Immature natural killer cell (primary cell): ENCODE measurements around the gene PODXL2. TPM values are rescaled to one million over a fixed set of nuclear protein-coding genes. Genes with fewer than 3 reads are reported as not detected.

Experiments
- DNase-seq, 3 donors: peaks; one replicate each; pipeline ENCODE4 v3.0.0; 2022; ENCODE audit warnings: mixed read lengths in 1 of 3
- H3K27ac Mint-ChIP-seq, 6 donors: one replicate each; pipeline ENCODE4 v1.8.0; 2020; ENCODE audit warnings: mixed read lengths in 6 of 6, mild to moderate bottlenecking in 5 of 6, inconsistent platforms in 4 of 6, moderate library complexity in 3 of 6
- H3K27me3 Mint-ChIP-seq, 3 donors: one replicate each; pipeline ENCODE4 v1.8.0; 2020 to 2021; ENCODE audit warnings: low read depth in 3 of 3, mild to moderate bottlenecking in 3 of 3, mixed read lengths in 3 of 3, moderate library complexity in 3 of 3, inconsistent platforms in 1 of 3
- H3K36me3 Mint-ChIP-seq, 3 donors: one replicate each; pipeline ENCODE4 v1.8.0; 2020; ENCODE audit warnings: mixed read lengths in 3 of 3, inconsistent platforms in 2 of 3, mild to moderate bottlenecking in 2 of 3
- H3K4me1 Mint-ChIP-seq, 2 donors: one replicate each; pipeline ENCODE4 v1.8.0; 2020; ENCODE audit warnings: inconsistent platforms in 2 of 2, mild to moderate bottlenecking in 2 of 2, mixed read lengths in 2 of 2, moderate library complexity in 1 of 2
- H3K4me3 Mint-ChIP-seq, 5 donors: one replicate each; pipeline ENCODE4 v1.8.0; 2020; ENCODE audit warnings: mild to moderate bottlenecking in 5 of 5, mixed read lengths in 5 of 5, inconsistent platforms in 3 of 5, moderate library complexity in 3 of 5
- H3K9me3 Mint-ChIP-seq, 6 donors: one replicate each; pipeline ENCODE4 v1.8.0; 2020; ENCODE audit warnings: mild to moderate bottlenecking in 6 of 6, mixed read lengths in 6 of 6, inconsistent platforms in 4 of 6, moderate library complexity in 3 of 6
- polyA plus RNA-seq, 3 donors: library from polyadenylated mRNA; unstranded; fragments of 300-500 nt; fragmentation: Illumina TruSeq; gene quantifications; one replicate each; pipeline ENCODE4 v1.2.3, GENCODE V29; 2021

PODXL2 gene
- polyA plus RNA-seq, 3 donors from 2014 or later = 1.9 to 4.9 (median 3.2) TPM

GRCh38 chr3:127691489-127691888, 62.5 kb downstream of the PODXL2 start:
- no peaks in the 10 kb centered on the region for H3K9me3 Mint-ChIP-seq
- DNase-seq = no peak
- H3K27ac Mint-ChIP-seq = no peak overlapping the region
- H3K27me3 Mint-ChIP-seq = peaks cover 2 to 7% (median 3%) of the 10 kb centered on the region in 3 donors
- no peaks in the 10 kb centered on the region for H3K36me3 Mint-ChIP-seq
- no peaks in the 10 kb centered on the region for H3K4me1 Mint-ChIP-seq
- no peak overlapping the region for H3K4me3 Mint-ChIP-seq

DNA sequence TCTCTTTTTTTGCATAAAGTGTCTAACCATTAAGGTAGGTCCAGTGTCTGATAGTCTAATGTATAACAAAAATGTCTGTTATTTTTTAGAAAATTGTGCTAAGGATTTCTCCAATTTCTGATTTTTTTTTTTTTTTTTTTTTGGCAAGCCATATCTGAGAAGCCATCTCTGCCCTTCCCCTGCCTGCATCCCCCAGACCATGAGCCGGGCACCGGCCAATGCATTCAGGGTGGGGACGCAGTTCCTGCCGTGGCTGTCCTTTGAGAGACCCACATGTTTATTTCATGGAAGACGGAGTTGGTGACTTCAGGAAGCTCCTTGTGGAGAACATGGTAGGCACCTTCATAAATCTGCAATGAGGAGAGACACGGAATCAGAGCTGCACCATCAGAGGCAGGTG, 63.0 kb downstream of the PODXL2 start:
- no peak for DNase-seq
- Mint-ChIP-seq H3K36me3 (no peaks in the 10 kb centered on the region), H3K9me3 (no peaks in the 10 kb centered on the region), H3K27ac (no peak overlapping the region), H3K27me3 (peaks cover 2 to 7% (median 3%) of the 10 kb centered on the region in 3 donors), H3K4me3 (no peak overlapping the region), H3K4me1 (no peaks in the 10 kb centered on the region)

DNA sequence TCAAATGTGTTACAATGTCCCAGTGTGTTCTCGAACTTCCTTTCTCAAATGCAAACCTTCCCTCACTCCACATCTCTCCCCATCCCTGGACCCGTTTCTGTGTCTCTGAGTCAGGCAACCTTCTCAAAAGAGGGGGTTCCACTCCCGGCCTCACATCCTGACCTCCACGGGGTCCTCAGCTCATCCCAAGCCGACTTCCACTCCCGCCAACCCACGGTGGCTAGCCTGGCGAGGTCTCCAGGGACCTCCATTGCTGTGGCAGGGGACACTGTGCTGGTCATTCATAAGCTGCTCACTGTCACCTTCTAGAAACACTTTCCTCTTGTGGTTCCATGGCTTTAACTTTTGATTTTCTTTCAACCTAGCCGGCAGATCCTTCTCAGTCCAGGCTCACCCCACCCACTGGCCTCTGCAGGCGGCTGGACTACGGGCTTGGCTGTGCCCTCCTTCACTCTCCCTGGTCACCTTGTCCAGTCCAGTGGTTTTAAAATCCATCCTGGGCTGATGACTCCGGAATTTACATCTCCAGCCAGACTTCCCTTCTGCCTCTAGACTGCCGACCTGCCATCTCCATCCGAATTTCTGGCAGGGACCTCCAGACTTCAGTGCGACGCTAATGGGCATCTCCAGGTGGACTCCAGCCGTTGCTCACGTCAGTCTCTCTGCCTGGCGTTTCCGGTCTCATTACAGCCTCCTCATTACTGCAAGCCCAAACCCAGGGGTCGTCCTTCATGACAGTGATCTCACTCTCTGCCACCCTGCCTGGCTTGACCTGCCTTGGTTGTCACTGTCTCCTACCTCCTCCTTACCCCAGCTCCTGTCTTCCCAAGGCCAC, 63.7 kb downstream of the PODXL2 start:
- Mint-ChIP-seq H3K27ac (no peak overlapping the region), H3K27me3 (peaks cover 2 to 7% (median 3%) of the 10 kb centered on the region in 3 donors), H3K4me3 (no peak overlapping the region), H3K36me3 (no peaks in the 10 kb centered on the region), H3K9me3 (no peaks in the 10 kb centered on the region), H3K4me1 (peaks cover 3 to 4% of the 10 kb centered on the region in 2 donors)
- DNase-seq = no peak

DNA sequence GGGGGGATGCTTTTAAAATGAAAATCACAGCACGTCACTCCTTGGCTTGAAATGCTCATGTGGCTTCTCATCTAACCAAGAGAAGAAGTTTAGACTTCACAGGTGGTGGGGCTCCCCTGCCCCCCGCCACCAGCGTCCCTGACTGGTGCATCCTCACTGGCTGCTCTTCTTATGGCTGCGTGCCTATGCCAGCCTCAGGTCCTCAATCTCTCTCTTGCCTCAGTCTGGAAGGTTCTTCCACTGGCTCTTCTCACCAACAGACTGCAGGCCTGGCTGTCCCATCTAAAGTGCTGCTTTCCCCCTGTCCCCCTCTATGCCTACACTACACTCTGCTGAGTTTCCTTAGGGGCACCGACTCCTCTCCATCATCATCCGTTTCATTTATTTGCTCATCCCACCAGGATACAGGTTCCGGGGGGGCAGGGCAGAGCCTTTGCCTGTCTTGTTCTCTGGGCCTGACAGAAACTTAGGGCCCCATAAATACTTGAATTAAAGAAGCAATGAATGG, 64.4 kb downstream of the PODXL2 start:
- Mint-ChIP-seq H3K9me3 (no peaks in the 10 kb centered on the region), H3K4me1 (peaks cover 3 to 4% of the 10 kb centered on the region in 2 donors), H3K36me3 (no peaks in the 10 kb centered on the region), H3K27me3 (peaks cover 1 to 8% (median 2%) of the 10 kb centered on the region in 3 donors), H3K4me3 (no peak overlapping the region), H3K27ac (no peak overlapping the region)
- no peak for DNase-seq

DNA sequence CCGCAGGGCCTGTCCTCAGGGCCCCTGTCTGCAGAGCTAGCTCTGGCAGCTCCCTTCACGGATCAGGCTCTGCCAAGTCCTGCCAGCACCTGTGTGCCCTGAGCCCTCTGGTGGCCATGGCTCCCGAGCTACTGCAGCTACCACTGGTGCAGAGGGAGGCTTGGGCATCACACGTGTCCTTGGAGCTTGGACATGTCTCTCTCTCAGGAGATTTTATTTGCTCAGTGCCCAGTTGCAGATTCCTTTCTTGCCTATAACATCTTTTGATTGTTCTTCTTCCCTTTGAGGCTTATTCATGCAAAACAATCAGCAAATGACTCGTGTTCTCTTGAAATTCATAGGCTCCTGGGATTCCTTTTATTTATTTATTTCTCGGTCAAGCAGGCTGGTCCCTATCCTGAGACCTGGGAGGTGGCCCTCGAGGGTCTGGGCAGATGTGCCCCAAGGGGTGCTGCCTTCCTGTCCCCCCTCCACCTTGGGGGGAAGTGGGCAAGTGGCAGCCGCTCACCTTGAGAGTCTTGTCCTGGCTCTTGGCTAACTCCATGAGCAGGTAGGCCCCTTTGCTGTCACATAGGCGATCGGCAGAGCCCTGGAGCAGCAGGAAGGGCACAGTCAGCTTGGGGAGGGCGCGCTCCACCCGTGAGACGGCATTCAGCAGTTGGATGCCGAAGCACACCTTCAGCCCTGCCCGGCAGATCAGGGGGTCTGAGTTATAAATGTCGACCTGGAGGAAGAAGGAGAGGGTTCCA, 65.7 kb downstream of the PODXL2 start:
- H3K36me3 Mint-ChIP-seq = no peaks in the 10 kb centered on the region
- H3K27ac Mint-ChIP-seq = no peak overlapping the region
- H3K27me3 Mint-ChIP-seq = peaks cover 0 to 8% (median 2%) of the 10 kb centered on the region in 3 donors
- H3K4me3 Mint-ChIP-seq = no peak overlapping the region
- H3K4me1 Mint-ChIP-seq = peaks cover 4 to 5% of the 10 kb centered on the region in 2 donors
- peak; percentile 15 to 42 (median 16) for DNase-seq
- no peaks in the 10 kb centered on the region for H3K9me3 Mint-ChIP-seq

GRCh38 chr3:127697551-127698240, 68.7 kb downstream of the PODXL2 start:
- DNase-seq = peak; percentile 36 to 47 (median 40)

DNA sequence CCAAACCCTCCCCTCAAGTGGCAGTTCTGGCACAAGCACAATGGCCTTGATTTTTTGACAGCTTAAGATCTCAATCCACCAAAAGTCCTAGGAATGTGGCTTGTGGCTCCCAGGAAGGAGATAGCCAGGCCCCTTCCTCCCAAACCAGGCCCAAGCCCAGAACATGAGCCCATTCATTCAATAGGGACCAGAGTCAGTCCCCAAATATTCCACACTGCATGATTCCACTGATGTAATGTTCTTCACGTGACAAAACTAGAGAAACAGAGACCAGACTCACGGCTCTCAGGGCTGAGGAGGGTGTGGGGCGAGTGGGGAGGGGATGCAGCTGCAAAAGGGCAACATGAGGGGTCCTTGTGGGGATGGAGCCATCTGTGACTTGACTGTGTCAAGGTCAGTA, 69.3 kb downstream of the PODXL2 start:
- Mint-ChIP-seq H3K4me1 (peaks cover 4 to 5% of the 10 kb centered on the region in 2 donors), H3K9me3 (no peaks in the 10 kb centered on the region), H3K27me3 (peaks cover 0 to 4% (median 0%) of the 10 kb centered on the region in 3 donors), H3K4me3 (no peak overlapping the region), H3K36me3 (no peaks in the 10 kb centered on the region), H3K27ac (no peak overlapping the region)
- DNase-seq = no peak

More at GRCh38 chr3:127697551-127698240, 68.7 kb downstream of the PODXL2 start:
- peaks cover 4 to 5% of the 10 kb centered on the region in 2 donors for H3K4me1 Mint-ChIP-seq
- H3K36me3 Mint-ChIP-seq = no peaks in the 10 kb centered on the region
- no peak overlapping the region for H3K27ac Mint-ChIP-seq
- H3K9me3 Mint-ChIP-seq = no peaks in the 10 kb centered on the region
- H3K4me3 Mint-ChIP-seq = peak overlapping the region in 1 of 5 donors; percentile 18
- peaks cover 0 to 8% (median 0%) of the 10 kb centered on the region in 3 donors for H3K27me3 Mint-ChIP-seq

DNA sequence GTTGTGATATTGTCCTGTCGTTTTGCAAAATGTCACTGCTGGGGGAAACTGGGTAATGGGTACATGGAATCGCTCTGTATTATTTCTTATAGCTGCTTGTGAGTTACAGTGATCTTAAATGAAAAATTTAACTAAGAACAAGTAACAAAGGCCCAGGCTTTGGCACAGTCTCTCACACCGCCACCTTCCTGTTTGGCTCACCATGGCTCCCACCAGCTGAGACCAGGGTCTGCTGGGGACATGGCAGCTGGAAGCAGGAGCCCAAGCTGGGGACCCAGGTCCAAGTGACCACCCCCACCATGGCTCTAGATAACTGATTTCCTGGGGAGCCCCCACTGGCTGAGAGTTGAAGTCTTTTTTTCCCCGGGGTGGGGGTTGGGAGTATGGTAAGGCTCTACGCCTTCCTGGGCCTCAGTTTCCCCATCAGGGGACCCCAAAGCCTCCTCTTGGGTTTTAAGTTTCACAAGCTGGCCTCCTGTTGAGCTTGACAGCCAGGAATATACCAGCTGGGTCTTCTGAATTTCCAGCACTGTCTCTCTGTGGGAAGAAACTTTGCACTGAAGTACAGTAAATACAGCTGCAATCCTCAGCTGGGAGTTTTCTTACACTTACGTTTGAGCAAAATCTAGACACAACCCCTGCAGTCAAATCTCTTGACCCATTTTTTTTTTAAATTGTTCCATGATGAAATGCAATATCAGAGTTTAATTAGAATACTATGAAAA, 69.9 kb downstream of the PODXL2 start:
- DNase-seq = no peak
- no peak overlapping the region for H3K27ac Mint-ChIP-seq
- peaks cover 4 to 5% of the 10 kb centered on the region in 2 donors for H3K4me1 Mint-ChIP-seq
- no peak overlapping the region for H3K4me3 Mint-ChIP-seq
- no peaks in the 10 kb centered on the region for H3K36me3 Mint-ChIP-seq
- H3K27me3 Mint-ChIP-seq = peaks cover 0 to 2% (median 0%) of the 10 kb centered on the region in 3 donors
- H3K9me3 Mint-ChIP-seq = no peaks in the 10 kb centered on the region

DNA sequence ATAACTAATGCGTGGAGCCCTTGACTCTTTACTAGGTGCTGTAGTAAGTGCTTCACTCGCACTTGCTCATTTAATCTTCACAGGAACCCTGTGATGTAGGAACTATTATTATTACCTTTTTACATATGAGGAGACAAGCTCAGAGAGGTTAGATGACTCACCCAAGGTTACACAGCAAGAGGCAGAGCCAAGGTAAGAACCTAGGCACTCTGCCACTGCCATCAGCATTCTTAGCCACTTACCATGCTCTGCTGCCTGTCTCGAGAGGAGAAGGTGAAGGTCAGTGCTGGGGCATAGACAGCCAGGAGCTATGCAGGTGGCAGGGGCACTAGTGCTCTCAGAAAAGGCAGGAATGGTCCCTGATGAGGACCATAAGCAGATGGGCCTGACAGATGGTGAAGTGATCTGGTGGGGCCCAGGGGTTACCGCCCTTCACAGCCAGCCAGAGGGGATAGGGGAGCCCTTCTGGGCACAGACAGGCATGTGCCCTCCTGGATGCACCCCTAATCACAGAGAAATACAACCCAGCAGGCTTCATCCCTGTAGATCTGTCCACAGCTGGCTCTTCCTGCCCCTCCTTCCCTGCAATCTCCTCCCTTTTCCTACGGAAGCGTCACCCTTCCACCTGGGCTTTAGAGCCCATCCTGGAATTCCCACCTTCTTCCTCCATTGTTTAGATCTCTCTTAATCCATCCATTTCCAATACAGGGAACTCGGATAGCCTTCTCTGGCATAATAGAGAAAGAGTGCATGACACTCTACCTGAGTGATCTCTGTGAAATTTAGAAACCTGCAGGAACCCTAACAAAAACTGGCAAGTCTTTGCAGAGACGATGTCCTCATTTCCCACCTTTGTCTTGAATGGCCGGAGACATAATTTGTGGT, 70.7 kb downstream of the PODXL2 start:
- no peak overlapping the region for H3K27ac Mint-ChIP-seq
- no peaks in the 10 kb centered on the region for H3K9me3 Mint-ChIP-seq
- H3K27me3 Mint-ChIP-seq = peaks cover 0 to 2% (median 0%) of the 10 kb centered on the region in 3 donors
- peaks cover 4 to 5% of the 10 kb centered on the region in 2 donors for H3K4me1 Mint-ChIP-seq
- H3K36me3 Mint-ChIP-seq = no peaks in the 10 kb centered on the region
- H3K4me3 Mint-ChIP-seq = no peak overlapping the region
- DNase-seq = no peak

DNA sequence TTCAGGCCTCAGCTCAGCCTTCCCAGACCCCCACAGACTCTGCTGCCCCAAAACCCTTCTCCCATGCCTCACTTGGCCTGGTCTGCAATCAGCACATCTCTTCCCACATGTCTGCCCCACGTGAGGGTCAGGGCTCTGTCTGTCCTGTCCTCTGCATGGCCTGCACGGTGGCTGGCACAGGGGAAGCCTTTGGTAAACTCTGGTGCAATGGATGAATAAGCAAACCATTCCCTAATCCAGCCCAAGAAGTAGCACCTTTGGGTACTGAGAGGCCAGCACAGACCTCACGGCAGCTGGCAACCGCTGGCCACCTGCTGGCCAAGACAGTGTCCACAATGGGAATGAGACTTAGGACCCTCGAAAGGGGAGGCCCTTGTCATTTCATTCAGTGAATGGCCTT, 71.4 kb downstream of the PODXL2 start:
- H3K4me3 Mint-ChIP-seq = no peak overlapping the region
- H3K4me1 Mint-ChIP-seq = peaks cover 4 to 5% of the 10 kb centered on the region in 2 donors
- no peak for DNase-seq
- peaks cover 0 to 2% (median 0%) of the 10 kb centered on the region in 3 donors for H3K27me3 Mint-ChIP-seq
- H3K36me3 Mint-ChIP-seq = no peaks in the 10 kb centered on the region
- no peaks in the 10 kb centered on the region for H3K9me3 Mint-ChIP-seq
- H3K27ac Mint-ChIP-seq = no peak overlapping the region

DNA sequence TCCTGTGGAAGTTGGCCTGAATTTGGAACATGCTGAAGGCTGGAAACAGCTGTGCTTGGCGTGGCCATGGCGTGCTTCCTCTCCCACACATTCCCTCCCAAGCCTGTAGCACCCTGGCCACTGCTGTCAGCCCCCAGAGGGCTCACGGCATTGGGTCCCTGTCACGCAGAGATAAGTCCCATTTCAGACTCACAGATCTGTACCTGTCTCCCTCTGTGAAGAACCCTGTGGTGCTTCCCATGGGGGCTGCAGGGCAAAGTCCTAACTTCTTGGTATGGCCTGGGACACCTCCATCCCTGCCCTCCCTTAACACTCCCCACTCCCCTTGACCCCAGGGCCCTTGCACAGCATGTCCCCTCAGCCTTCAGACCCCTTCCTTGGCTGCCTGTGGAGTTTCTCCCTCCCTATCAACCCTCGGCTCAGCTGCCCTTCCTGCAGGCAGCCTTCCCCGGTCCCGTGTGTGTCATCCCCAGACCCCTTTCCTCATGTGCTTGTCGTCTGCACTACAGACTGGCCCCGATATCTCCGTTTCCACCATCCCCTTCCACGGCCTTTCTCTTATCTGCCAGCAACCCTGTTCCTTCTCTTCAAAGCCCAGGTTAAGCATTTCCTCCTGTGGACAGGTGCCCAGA, 72.4 kb downstream of the PODXL2 start:
- Mint-ChIP-seq H3K9me3 (no peaks in the 10 kb centered on the region), H3K27me3 (peaks cover 0 to 2% (median 0%) of the 10 kb centered on the region in 3 donors), H3K27ac (no peak overlapping the region), H3K4me3 (no peak overlapping the region), H3K4me1 (peaks cover 4 to 5% of the 10 kb centered on the region in 2 donors), H3K36me3 (no peaks in the 10 kb centered on the region)
- no peak for DNase-seq

DNA sequence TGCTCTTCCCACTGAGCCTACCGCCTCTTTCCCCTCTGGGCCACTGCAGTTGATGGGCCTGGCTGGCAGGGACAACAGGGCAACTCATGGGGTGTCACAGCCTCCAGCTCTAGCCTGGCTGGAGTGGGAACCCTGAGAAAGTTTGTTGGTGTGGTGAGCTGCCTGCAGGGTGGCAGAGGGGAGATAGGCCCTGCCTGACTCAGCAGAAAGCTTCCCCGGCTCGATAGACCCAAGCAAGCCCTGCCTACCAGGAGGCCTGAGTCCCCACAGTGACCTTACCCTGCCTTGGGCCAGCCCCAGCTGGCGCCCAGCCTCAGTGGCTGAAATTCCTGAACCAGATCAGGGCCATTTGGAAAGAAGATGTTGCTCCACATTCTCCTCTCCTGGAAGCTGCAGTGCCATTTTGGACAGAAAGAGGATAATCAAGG, 73.2 kb downstream of the PODXL2 start:
- no peaks in the 10 kb centered on the region for H3K36me3 Mint-ChIP-seq
- H3K4me3 Mint-ChIP-seq = no peak overlapping the region
- H3K9me3 Mint-ChIP-seq = no peaks in the 10 kb centered on the region
- DNase-seq = no peak
- H3K27ac Mint-ChIP-seq = no peak overlapping the region
- H3K27me3 Mint-ChIP-seq = peaks cover 0 to 2% (median 0%) of the 10 kb centered on the region in 3 donors
- peaks cover 4 to 5% of the 10 kb centered on the region in 2 donors for H3K4me1 Mint-ChIP-seq
